Measurements from ENCODE around the gene SLITRK1.

SLITRK1 gene

GRCh38 chr13:83881917-83882605, at the start of gene SLITRK1:
Gene SLITRK1, minus strand, starts transcription at chr13:83882474. Its CDS starts 967 bp downstream, at chr13:83881507.
- Histone ChIP-seq H3K9me2 (replicated peaks; ENCODE audit: insufficient read depth, low read length) (no peaks in the 10 kb centered on the region), H3K9me3 (replicated peaks; ENCODE audit: insufficient read depth, low read length) (no peaks in the 10 kb centered on the region), H3K4me3 (ENCODE audit: low read length) (no peak within 1 kb of the TSS), H3K4me2 (ENCODE audit: low read depth, low read length) (no peak within 1 kb of the TSS), H3K79me2 (ENCODE audit: low read length) (no peaks in the 10 kb centered on the region), H3F3A (ENCODE audit: insufficient read depth, low read length) (no peaks in the 10 kb centered on the region), H4K20me1 (ENCODE audit: insufficient read depth, low read length) (no peaks in the 10 kb centered on the region), H3K4me1 (ENCODE audit: low read length) (no peaks in the 10 kb centered on the region), H3K27me3 (replicated peaks; ENCODE audit: insufficient read depth, low read length) (no peaks in the 10 kb centered on the region), H3K27ac (ENCODE audit: low read length) (no peak within 1 kb of the TSS), H2AFZ (ENCODE audit: low read length) (no peak within 1 kb of the TSS), H3K9ac (ENCODE audit: low read length) (no peak within 1 kb of the TSS), H3K36me3 (replicated peaks; ENCODE audit: insufficient read depth, low read length) (no peaks in the 10 kb centered on the region)
- no peak for TF ChIP-seq CTCF (IDR thresholded peaks at IDR 0.05; ENCODE audit: low read length)
- TF ChIP-seq EZH2 (optimal IDR thresholded peaks at IDR 0.05; ENCODE audit: low read depth, low read length), result no peak
- TF ChIP-seq EZH2phosphoT487 (IDR thresholded peaks at IDR 0.05; ENCODE audit: low read length), result no peak
- no peak for DNase-seq

- Histone ChIP-seq H3K27me3 (replicated peaks; ENCODE audit: insufficient read depth, low read length) (no peaks in the 10 kb centered on the region), H2AFZ (ENCODE audit: low read length) (no peak overlapping the region), H3F3A (ENCODE audit: insufficient read depth, low read length) (no peaks in the 10 kb centered on the region), H3K4me2 (ENCODE audit: low read depth, low read length) (no peak overlapping the region), H3K27ac (ENCODE audit: low read length) (no peak overlapping the region), H4K20me1 (ENCODE audit: insufficient read depth, low read length) (no peaks in the 10 kb centered on the region), H3K9me3 (replicated peaks; ENCODE audit: insufficient read depth, low read length) (no peaks in the 10 kb centered on the region), H3K4me1 (ENCODE audit: low read length) (peaks cover 6% of the 10 kb centered on the region; the same call in 1 of the 2 replicates), H3K4me3 (ENCODE audit: low read length) (no peak overlapping the region), H3K36me3 (replicated peaks; ENCODE audit: insufficient read depth, low read length) (no peaks in the 10 kb centered on the region), H3K9ac (ENCODE audit: low read length) (no peak overlapping the region), H3K9me2 (replicated peaks; ENCODE audit: insufficient read depth, low read length) (no peaks in the 10 kb centered on the region), H3K79me2 (ENCODE audit: low read length) (no peaks in the 10 kb centered on the region)
- TF ChIP-seq EZH2phosphoT487 (IDR thresholded peaks at IDR 0.05; ENCODE audit: low read length) (no peak), EZH2 (optimal IDR thresholded peaks at IDR 0.05; ENCODE audit: low read depth, low read length) (no peak), CTCF (IDR thresholded peaks at IDR 0.05; ENCODE audit: low read length) (no peak)
- no peak for DNase-seq
Observed at GRCh38 chr13:83929157-83929556, 46.9 kb upstream of the SLITRK1 start.

GRCh38 chr13:83919775-83920174, 37.5 kb upstream of the SLITRK1 start:
- Histone ChIP-seq H3K4me1 (ENCODE audit: low read length) (no peaks in the 10 kb centered on the region), H3K27ac (ENCODE audit: low read length) (no peak overlapping the region)
- no peak for DNase-seq

More at GRCh38 chr13:83919775-83920174, 37.5 kb upstream of the SLITRK1 start:
- TF ChIP-seq EZH2phosphoT487 (IDR thresholded peaks at IDR 0.05; ENCODE audit: low read length) (no peak), CTCF (IDR thresholded peaks at IDR 0.05; ENCODE audit: low read length) (no peak), EZH2 (optimal IDR thresholded peaks at IDR 0.05; ENCODE audit: low read depth, low read length) (no peak)
- Histone ChIP-seq H3K36me3 (replicated peaks; ENCODE audit: insufficient read depth, low read length) (no peaks in the 10 kb centered on the region), H3K27me3 (replicated peaks; ENCODE audit: insufficient read depth, low read length) (no peaks in the 10 kb centered on the region), H3F3A (ENCODE audit: insufficient read depth, low read length) (no peaks in the 10 kb centered on the region), H4K20me1 (ENCODE audit: insufficient read depth, low read length) (no peaks in the 10 kb centered on the region), H3K9ac (ENCODE audit: low read length) (no peak overlapping the region), H3K4me3 (ENCODE audit: low read length) (no peak overlapping the region), H3K9me2 (replicated peaks; ENCODE audit: insufficient read depth, low read length) (no peaks in the 10 kb centered on the region), H3K4me2 (ENCODE audit: low read depth, low read length) (no peak overlapping the region), H2AFZ (ENCODE audit: low read length) (no peak overlapping the region), H3K9me3 (replicated peaks; ENCODE audit: insufficient read depth, low read length) (no peaks in the 10 kb centered on the region), H3K79me2 (ENCODE audit: low read length) (no peaks in the 10 kb centered on the region)

All from MM.1S (cell line).